ENCODE measurements around the gene PCGF1.

- no peak for TF ChIP-seq CTCF (conservative IDR thresholded peaks at IDR 0.05)
- no peak for TF ChIP-seq ZFX (IDR thresholded peaks at IDR 0.05)
These were observed 49.4 kb upstream of the PCGF1 start for GRCh38 chr2:74556831-74557370.

Data from C4-2B (cell line).